HL-60/S4 treated with phorbol 12-myristate 13-acetate at 8.2 ng/mL for 4 days and 3 days (cell line): ENCODE results near the gene CLCN7.
"Not testable (repeated sequence)": the region's sequence is repeated elsewhere in the genome, so short reads cannot be mapped to it uniquely, and the experiment has no call there.

ENCODE experiments used
- in situ Hi-C: fragments of 300-500 bp; cut with MboI; formaldehyde crosslinking; loops from 2 replicates; pipeline ENCODE4 v1.15.0; 2022; ENCODE audit warnings: low sequenced_read_pairs

CLCN7 gene

GRCh38 chr16:1446296-1447080 is 28.3 kb downstream of the CLCN7 start:
- in situ Hi-C loops: no loop called here

GRCh38 chr16:1445518-1446203 is 29.2 kb downstream of the CLCN7 start:
- in situ Hi-C loops: no loop called here

GRCh38 chr16:1444730-1445517 is 29.9 kb downstream of the CLCN7 start:
- in situ Hi-C loops: no loop called here

- in situ Hi-C loops: no loop called here
Observed at GRCh38 chr16:1443980-1444729, 30.7 kb downstream of the CLCN7 start, which contains the start of gene CCDC154. Gene CCDC154, minus strand, starts transcription at chr16:1444556. Its CDS starts 234 bp downstream, at chr16:1444322.

GRCh38 chr16:1443403-1443973 is 31.3 kb downstream of the CLCN7 start:
- in situ Hi-C loops: no loop called here

- in situ Hi-C loops: no loop called here
Observed at GRCh38 chr16:1442697-1443096, 32.1 kb downstream of the CLCN7 start.

- in situ Hi-C loops: no loop called here
Observed at GRCh38 chr16:1441391-1441829, 33.4 kb downstream of the CLCN7 start.

- in situ Hi-C loops: not testable (repeated sequence)
Observed at GRCh38 chr16:1439699-1440074, 35.1 kb downstream of the CLCN7 start.

GRCh38 chr16:1439058-1439698 is 35.6 kb downstream of the CLCN7 start:
- in situ Hi-C loops: no loop called here

- in situ Hi-C loops: no loop called here
Observed at GRCh38 chr16:1438229-1439057, 36.4 kb downstream of the CLCN7 start.

- in situ Hi-C loops: no loop called here
Observed at GRCh38 chr16:1437606-1438005, 37.2 kb downstream of the CLCN7 start.

- in situ Hi-C loops: no loop called here
Observed at GRCh38 chr16:1436731-1437355, 38.0 kb downstream of the CLCN7 start.

- in situ Hi-C loops: no loop called here
Observed at GRCh38 chr16:1435921-1436697, 38.7 kb downstream of the CLCN7 start.

GRCh38 chr16:1434644-1435592 is 39.9 kb downstream of the CLCN7 start:
- in situ Hi-C loops: no loop called here

- in situ Hi-C loops: no loop called here
Observed at GRCh38 chr16:1433756-1434155, 41.1 kb downstream of the CLCN7 start.

- in situ Hi-C loops: no loop called here
Observed at GRCh38 chr16:1433263-1433560, 41.6 kb downstream of the CLCN7 start.
